ENCODE results near the gene ZBTB20. TPM values are rescaled to one million over a fixed set of nuclear protein-coding genes. Genes with fewer than 3 reads are reported as not detected.

Gene ZBTB20
- total and polyA plus RNA-seq, 10 of the 15 experiments (the other 5 are each of a cell fraction or from before 2014, with no cell fraction given), result 0.20 to 5.5 (median 2.2) TPM

DNA sequence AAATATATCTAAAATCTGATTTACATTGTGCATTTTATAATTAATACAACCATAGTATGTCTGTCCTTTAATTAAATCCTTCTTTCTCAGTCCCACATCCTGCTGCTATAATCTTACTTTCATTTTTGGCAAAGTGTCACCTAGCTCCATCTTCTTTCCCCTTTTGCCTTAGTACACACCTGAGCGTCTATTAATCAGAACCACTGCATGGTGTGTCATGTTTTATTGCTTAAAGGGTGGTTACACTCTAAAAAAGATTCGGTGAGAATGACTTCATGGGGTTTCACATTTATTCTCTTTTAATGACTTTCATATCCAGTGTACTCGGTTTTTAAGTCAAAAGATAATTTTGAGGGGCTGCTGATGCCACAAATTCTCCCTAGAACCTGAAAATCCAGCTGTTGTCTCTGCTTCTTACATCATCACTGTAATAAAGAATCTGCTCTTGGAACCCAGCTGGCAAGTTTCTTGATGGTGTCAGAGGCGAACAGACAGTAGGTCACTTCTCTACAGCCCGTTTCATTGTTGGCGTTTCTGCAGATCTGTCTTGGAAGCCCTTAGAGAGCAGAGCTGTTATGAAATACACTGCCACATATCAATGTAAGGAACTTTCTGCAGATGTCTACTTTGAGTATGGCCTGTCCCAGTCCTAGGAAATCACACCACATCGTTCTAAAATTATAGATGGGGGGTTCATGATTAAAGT lies 753.6 kb downstream of the ZBTB20 start (continued):
- TF ChIP-seq STAT1 (conservative IDR thresholded peaks at IDR 0.05), result no peak
- no peak for TF ChIP-seq ZNF274 (IDR thresholded peaks at IDR 0.05; ENCODE audit: insufficient read depth, insufficient read length)
- TF ChIP-seq, protein P1, sequence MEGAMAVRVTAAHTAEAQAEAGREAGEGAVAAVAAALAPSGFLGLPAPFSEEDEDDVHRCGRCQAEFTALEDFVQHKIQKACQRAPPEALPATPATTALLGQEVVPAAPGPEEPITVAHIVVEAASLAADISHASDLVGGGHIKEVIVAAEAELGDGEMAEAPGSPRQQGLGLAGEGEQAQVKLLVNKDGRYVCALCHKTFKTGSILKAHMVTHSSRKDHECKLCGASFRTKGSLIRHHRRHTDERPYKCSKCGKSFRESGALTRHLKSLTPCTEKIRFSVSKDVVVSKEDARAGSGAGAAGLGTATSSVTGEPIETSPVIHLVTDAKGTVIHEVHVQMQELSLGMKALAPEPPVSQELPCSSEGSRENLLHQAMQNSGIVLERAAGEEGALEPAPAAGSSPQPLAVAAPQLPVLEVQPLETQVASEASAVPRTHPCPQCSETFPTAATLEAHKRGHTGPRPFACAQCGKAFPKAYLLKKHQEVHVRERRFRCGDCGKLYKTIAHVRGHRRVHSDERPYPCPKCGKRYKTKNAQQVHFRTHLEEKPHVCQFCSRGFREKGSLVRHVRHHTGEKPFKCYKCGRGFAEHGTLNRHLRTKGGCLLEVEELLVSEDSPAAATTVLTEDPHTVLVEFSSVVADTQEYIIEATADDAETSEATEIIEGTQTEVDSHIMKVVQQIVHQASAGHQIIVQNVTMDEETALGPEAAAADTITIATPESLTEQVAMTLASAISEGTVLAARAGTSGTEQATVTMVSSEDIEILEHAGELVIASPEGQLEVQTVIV (IDR thresholded peaks at IDR 0.05; ENCODE audit: borderline replicate concordance, partially characterized antibody), result no peak
- no peak for TF ChIP-seq SREBF2 (IDR thresholded peaks at IDR 0.05; ENCODE audit: low read length)
- no peak for TF ChIP-seq GABPA (IDR thresholded peaks at IDR 0.05; ENCODE audit: low read depth)
- TF ChIP-seq, protein P2, sequence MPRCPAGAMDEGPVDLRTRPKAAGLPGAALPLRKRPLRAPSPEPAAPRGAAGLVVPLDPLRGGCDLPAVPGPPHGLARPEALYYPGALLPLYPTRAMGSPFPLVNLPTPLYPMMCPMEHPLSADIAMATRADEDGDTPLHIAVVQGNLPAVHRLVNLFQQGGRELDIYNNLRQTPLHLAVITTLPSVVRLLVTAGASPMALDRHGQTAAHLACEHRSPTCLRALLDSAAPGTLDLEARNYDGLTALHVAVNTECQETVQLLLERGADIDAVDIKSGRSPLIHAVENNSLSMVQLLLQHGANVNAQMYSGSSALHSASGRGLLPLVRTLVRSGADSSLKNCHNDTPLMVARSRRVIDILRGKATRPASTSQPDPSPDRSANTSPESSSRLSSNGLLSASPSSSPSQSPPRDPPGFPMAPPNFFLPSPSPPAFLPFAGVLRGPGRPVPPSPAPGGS (IDR thresholded peaks at IDR 0.05; ENCODE audit: borderline replicate concordance, insufficient read depth, low read depth, low read length, poor library complexity, severe bottlenecking), result no peak
- no peak for TF ChIP-seq NFYA (IDR thresholded peaks at IDR 0.05; ENCODE audit: borderline replicate concordance, low read depth, low read length)
- TF ChIP-seq ESRRA (IDR thresholded peaks at IDR 0.05; ENCODE audit: low read length), result no peak
